ENCODE measurements around the gene PRSS16.

- TF ChIP-seq BHLHE40 (IDR thresholded peaks at IDR 0.05; ENCODE audit: borderline replicate concordance) (no peak), ZNF384 (IDR thresholded peaks at IDR 0.05) (no peak), SP1 (IDR thresholded peaks at IDR 0.05) (no peak), FOXA1 (IDR thresholded peaks at IDR 0.05) (peak; percentile 27; the same call in 1 of the 2 replicates), CTBP1 (IDR thresholded peaks at IDR 0.05; ENCODE audit: borderline replicate concordance) (no peak), FOXM1 (IDR thresholded peaks at IDR 0.05; ENCODE audit: borderline replicate concordance) (no peak), HDGF (IDR thresholded peaks at IDR 0.05; ENCODE audit: borderline replicate concordance) (no peak), SUZ12 (IDR thresholded peaks at IDR 0.05) (no peak), LEF1 (IDR thresholded peaks at IDR 0.05; ENCODE audit: borderline replicate concordance) (no peak)
These were observed 6.1 kb upstream of the PRSS16 start for GRCh38 chr6:27241443-27241842.
